SU-DHL-6 (cell line): Measurements from ENCODE around the gene FRK.

Experiments
- CTCF ChIP-seq: fragments of 200-600 bp; sonication (generic); IDR thresholded peaks from one replicate; pipeline ENCODE4 v1.5.1; 2017; ENCODE audit warnings: antibody characterized with exemption, mild to moderate bottlenecking, low read length, moderate library complexity; ENCODE audit not compliant: insufficient read depth, poor library complexity, severe bottlenecking
- EZH2phosphoT487 ChIP-seq: fragments of 200-600 bp; sonication (generic), shearing (Covaris generic); conservative IDR thresholded peaks from 2 replicates; pipeline ENCODE4 v1.6.1; 2018; ENCODE audit warnings: mild to moderate bottlenecking, antibody characterized with exemption, low read length, moderate library complexity, mixed read lengths

GRCh38 chr6:115922971-115923370, 137.7 kb downstream of the FRK start:
- no peak for TF ChIP-seq CTCF
- no peak for TF ChIP-seq EZH2phosphoT487
